ENCODE results near the gene STK39.
"Not testable (repeated sequence)": the region's sequence is repeated elsewhere in the genome, so short reads cannot be mapped to it uniquely, and the experiment has no call there.

The STK39 gene

GRCh38 chr2:168089200-168089599, 158.2 kb downstream of the STK39 start:
- DNase-seq (ENCODE audit: low read depth): no peak

DNA sequence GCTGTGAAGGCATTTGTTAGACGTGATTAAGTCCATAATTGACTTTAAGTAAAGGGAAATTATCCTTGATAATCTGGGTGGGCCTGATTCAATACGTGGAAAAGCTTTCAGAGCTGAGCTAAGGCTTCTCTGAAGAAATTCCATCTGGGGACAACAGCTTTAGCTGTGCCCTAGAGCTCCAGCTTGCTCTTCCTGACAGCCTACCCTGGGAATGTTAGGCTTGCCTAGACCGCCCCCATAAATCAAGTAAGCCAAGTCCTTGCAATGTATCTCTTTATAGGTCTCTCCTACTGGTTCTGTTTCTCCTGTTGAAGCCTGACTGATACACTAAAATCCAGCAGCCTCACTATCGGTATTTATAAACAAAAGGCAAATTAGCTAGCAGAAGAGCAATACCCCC, 160.0 kb downstream of the STK39 start:
- no peak for DNase-seq (ENCODE audit: low read depth)

DNA sequence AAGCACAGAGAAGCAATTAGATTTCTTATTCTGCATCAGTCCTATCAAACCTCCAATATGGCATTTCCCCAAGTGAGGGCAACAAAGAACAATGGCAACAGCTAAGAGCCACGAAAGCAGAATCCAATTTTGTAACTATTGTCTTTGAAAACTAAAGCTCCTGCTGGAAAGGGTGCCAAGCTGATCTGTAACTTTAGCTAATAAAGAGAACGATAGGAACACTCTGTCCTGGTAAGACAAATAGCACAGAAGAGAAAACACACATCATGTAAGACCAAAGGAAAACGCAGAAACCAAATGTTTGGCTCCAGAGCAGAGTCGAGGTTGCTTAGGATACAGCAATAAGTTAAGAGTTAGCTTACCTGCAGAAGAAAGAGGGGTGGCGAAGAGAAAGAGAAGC, 160.5 kb downstream of the STK39 start:
- no peak for DNase-seq (ENCODE audit: low read depth)

- no peak for DNase-seq (ENCODE audit: low read depth)
Observed at GRCh38 chr2:168085801-168086361, 161.5 kb downstream of the STK39 start.

DNA sequence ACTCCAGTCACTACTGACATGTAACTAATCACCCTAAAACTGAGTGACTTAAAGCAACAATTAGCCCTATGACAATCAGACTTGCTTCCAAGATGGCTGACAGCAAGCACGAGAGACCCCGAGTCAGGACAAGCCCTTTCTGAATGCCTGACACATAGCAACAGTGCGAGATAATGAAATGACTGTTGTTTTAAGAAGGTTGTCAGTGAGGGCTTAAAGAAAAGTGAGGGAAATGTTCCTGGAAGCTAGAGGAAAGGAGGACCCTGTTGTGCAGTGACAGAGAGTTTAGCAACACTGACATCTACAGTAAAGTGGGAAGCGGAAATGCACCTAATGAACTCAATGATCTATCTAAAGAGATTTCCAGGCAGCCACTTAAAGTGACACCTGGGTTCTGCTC, 163.1 kb downstream of the STK39 start:
- DNase-seq (ENCODE audit: low read depth): no peak

GRCh38 chr2:168081452-168081851, 165.9 kb downstream of the STK39 start:
- DNase-seq (ENCODE audit: low read depth): not testable (repeated sequence)

DNA sequence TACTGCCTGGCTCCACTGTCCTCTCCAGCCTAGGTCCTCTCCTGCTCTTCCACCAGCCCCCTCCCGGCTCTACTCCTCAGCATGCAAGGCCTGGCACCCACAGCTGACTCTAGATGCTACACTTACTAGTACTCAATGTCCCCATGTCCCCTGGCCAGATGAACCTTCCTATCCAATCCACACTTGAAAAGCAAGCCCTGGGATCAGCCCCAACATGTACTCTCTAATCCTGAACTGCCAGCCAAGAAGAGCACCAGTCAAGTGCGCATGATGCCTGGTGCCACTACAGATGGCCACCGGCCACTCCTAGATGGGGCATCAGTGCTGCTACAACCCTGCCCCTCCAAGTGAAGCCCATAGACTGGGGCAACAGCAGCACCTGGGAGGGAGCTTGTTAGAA, 168.2 kb downstream of the STK39 start:
- no peak for DNase-seq (ENCODE audit: low read depth)

DNA sequence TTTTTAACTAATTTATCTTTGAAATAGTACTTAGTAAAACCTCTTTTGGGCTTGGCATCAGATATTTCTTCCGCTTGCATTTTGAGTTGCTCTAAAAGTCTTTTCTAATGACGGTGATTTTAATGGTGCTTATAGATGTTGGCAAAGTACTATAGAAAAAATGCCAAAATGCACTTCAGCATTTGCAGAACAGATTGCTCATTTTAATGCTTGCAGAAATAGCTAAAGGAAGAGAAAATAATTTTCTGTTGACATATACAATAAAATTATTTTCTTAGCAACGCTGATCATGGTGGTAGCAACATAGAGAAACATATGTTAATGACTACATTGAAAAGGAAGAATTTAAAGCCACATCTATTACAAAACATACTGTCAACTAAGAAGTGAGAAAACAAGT, 170.7 kb downstream of the STK39 start:
- no peak for DNase-seq (ENCODE audit: low read depth)

GRCh38 chr2:168075446-168075845, 171.9 kb downstream of the STK39 start:
- DNase-seq (ENCODE audit: low read depth): no peak

- no peak for DNase-seq (ENCODE audit: low read depth)
Observed at GRCh38 chr2:168072626-168073303, 174.6 kb downstream of the STK39 start.

GRCh38 chr2:168064011-168064998, 183.1 kb downstream of the STK39 start:
- DNase-seq (ENCODE audit: low read depth): no peak

GRCh38 chr2:168062936-168063335, 184.5 kb downstream of the STK39 start:
- no peak for DNase-seq (ENCODE audit: low read depth)

- no peak for DNase-seq (ENCODE audit: low read depth)
Observed at GRCh38 chr2:168062054-168062453, 185.3 kb downstream of the STK39 start.

- no peak for DNase-seq (ENCODE audit: low read depth)
Observed at GRCh38 chr2:168060986-168061750, 186.2 kb downstream of the STK39 start.

GRCh38 chr2:168059758-168060157, 187.6 kb downstream of the STK39 start:
- no peak for DNase-seq (ENCODE audit: low read depth)

DNA sequence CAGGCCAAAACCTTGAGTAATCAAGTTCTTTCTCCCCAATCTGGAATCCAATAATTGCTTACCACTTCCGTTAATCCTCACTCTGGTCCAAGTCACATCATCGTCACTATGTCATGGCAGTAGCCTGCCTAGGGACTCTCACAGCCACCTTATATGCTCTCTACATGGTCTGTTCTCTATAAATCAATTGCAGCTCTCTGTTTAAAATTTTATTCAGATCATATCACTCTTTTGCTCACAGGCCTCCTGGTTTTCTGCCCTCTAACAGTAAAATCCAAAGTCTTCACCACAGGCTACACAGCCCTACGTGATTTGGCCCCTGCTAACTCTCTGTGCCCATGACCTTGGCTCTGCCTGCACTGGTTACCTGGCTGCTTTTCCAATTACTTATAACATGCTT, 188.7 kb downstream of the STK39 start:
- no peak for DNase-seq (ENCODE audit: low read depth)

DNA sequence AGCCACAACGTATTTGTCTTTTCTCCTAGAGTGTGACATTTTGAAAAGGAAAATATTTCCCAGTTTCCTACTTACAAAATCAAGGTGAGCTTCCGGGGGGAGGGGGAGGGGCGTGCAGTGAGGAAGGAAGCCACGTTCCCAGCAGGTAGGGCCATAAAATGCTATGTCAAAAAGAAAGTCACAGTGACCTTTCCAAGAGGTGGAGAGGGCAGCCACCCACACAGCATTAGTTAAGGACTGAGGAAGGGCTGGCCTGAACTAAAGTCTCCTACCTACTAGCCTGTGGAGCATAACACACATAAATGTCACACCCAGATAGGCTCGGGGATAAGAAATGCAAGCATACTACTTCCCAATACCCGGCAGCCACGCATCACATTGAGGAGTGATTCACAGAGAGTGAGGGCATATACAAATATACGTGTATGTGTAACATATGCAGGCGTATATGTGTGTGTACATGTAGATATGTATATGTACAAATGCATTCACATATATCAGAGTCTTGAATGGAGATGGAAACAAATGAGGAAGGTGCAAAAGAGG, 191.1 kb downstream of the STK39 start:
- DNase-seq (ENCODE audit: low read depth): no peak

- no peak for DNase-seq (ENCODE audit: low read depth)
Observed at GRCh38 chr2:168054657-168055056, 192.7 kb downstream of the STK39 start.

DNA sequence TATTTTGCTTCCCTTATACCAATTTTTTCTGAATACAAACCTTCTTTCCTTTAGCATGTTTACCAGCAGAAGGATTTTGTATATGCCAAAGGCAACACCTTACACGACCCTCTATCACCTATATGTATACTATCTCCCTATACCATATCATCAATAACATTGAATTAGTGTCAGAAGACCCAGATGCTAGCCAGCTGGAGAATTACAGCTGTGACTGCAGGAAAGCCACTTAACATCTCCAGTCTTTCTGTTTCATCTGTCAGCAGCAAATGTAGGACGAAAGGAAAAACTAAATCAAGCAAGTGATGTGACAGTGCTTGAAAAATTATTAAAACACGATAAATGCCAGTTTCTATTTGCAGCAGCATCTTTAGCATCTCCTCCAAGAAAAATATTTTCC, 193.7 kb downstream of the STK39 start:
- no peak for DNase-seq (ENCODE audit: low read depth)

- no peak for DNase-seq (ENCODE audit: low read depth)
Observed at GRCh38 chr2:168052773-168053172, 194.6 kb downstream of the STK39 start.

DNA sequence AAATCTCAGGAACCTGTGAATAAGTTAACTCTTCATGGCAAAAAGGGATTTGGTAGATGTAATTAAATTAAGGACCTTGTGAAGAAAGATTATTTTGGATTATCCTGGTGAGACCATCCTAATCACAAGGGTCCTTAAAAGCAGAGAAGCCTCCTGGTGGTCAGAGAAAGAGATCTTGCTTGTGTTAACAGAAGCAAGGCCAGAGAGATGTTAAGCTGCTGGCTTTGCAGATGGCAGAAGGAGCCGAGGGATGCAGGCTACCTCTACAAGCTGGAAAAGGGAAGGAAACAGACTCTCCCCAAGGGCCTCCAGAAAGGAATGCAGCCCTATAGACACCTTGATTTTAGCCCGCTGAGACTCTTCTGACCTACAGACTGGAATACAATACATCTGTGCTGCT, 197.0 kb downstream of the STK39 start:
- DNase-seq (ENCODE audit: low read depth): no peak

GRCh38 chr2:168049609-168050008, 197.8 kb downstream of the STK39 start:
- DNase-seq (ENCODE audit: low read depth): no peak
